ENCODE results near the gene AIMP1.
A peak's percentile ranks its signal among the peaks of the same experiment; 100 is the strongest.

AIMP1 gene

GRCh38 chr4:106315968-106316772, at the start of gene AIMP1, which contains the start of gene TBCK:
AIMP1 (plus strand) TSS chr4:106316550; CDS start chr4:106325010, 8,460 bp downstream.
TBCK (minus strand) TSS chr4:106316209; CDS start chr4:106308960, 7,249 bp downstream.
- POLR2A ChIA-PET = interaction anchor here (0.8 to 0.9 kb wide), 2 partner anchors 10 to 15 kb away, joined by 5 to 9 read pairs; no protein-coding TSS in a partner anchor
- peak; percentile 80 for DNase-seq (ENCODE audit: extremely low spot score)
- CTCF ChIA-PET = interaction anchor here (1.0 kb wide), 1 partner anchor 12 kb away, joined by 4 read pairs; no protein-coding TSS in a partner anchor
- TF ChIP-seq CTCF (IDR thresholded peaks at IDR 0.05; ENCODE audit: control extremely low read depth, extremely low read depth, low read depth, missing control alignments) = no peak

- CTCF ChIA-PET = interaction anchor here (0.9 to 1.4 kb wide), 4 partner anchors 100 to 630 kb away, joined by 3 to 4 read pairs (median 4); partner anchors contain the start of gene GIMD1
- POLR2A ChIA-PET = no interaction called here
- no peak for DNase-seq (ENCODE audit: extremely low spot score)
- TF ChIP-seq CTCF (IDR thresholded peaks at IDR 0.05; ENCODE audit: control extremely low read depth, extremely low read depth, low read depth, missing control alignments) = no peak
Measured at GRCh38 chr4:106268786-106269185, 47.6 kb upstream of the AIMP1 start.

GRCh38 chr4:106269711-106270110, 46.6 kb upstream of the AIMP1 start:
- DNase-seq (ENCODE audit: extremely low spot score) = no peak
- ChIA-PET CTCF (interaction anchor here (1.1 to 1.4 kb wide), 2 partner anchors 99 to 233 kb away, joined by 3 to 4 read pairs; partner anchors contain the start of gene GIMD1), POLR2A (no interaction called here)
- no peak for TF ChIP-seq CTCF (IDR thresholded peaks at IDR 0.05; ENCODE audit: control extremely low read depth, extremely low read depth, low read depth, missing control alignments)

- POLR2A ChIA-PET = no interaction called here
- no peak for TF ChIP-seq CTCF (IDR thresholded peaks at IDR 0.05; ENCODE audit: control extremely low read depth, extremely low read depth, low read depth, missing control alignments)
- CTCF ChIA-PET = interaction anchor here (1.4 kb wide), 2 partner anchors 15 to 33 kb away, joined by 5 to 6 read pairs; no protein-coding TSS in a partner anchor
- DNase-seq (ENCODE audit: extremely low spot score) = no peak
Measured at GRCh38 chr4:106270736-106271135, 45.6 kb upstream of the AIMP1 start.

GRCh38 chr4:106273831-106274230, 42.5 kb upstream of the AIMP1 start:
- no peak for TF ChIP-seq CTCF (IDR thresholded peaks at IDR 0.05; ENCODE audit: control extremely low read depth, extremely low read depth, low read depth, missing control alignments)
- POLR2A ChIA-PET = no interaction called here
- no peak for DNase-seq (ENCODE audit: extremely low spot score)
- CTCF ChIA-PET = no interaction called here

- CTCF ChIA-PET = no interaction called here
- TF ChIP-seq CTCF (IDR thresholded peaks at IDR 0.05; ENCODE audit: control extremely low read depth, extremely low read depth, low read depth, missing control alignments) = no peak
- POLR2A ChIA-PET = no interaction called here
- no peak for DNase-seq (ENCODE audit: extremely low spot score)
Measured at GRCh38 chr4:106277140-106277675, 39.1 kb upstream of the AIMP1 start.
